ENCODE measurements around the gene GATC. TPM values are rescaled to one million over a fixed set of nuclear protein-coding genes. Genes with fewer than 3 reads are reported as not detected.

GATC gene
- polyA plus RNA-seq (14.7 to 22.4 TPM (median 19.2 TPM) in 3 replicates), polyA minus RNA-seq (12.0 to 41.1 TPM (median 14.0 TPM) in 3 replicates)
- 10.1 TPM for polyA plus RNA-seq (2011; ENCODE audit: low read depth)
- 14.1 and 22.7 TPM in 2 replicates for polyA plus RNA-seq (2011; cell fraction: cytosol; rRNA removed)
- polyA plus RNA-seq (2011; cell fraction: nucleus; rRNA removed), result 14.3 and 19.4 TPM in 2 replicates
- polyA plus RNA-seq (2012; ENCODE audit: low replicate concordance), result 10.9 and 12.7 TPM in 2 replicates
- 10.4 TPM for polyA minus RNA-seq (2011; cell fraction: cytosol; rRNA and poly(A)+ RNA removed)
- 5.2 and 14.7 TPM in 2 replicates for polyA minus RNA-seq (2011; cell fraction: nucleus; rRNA and poly(A)+ RNA removed)

GRCh38 chr12:120445911-120446843, at the start of gene GATC, which contains the start of gene TRIAP1:
Gene GATC (plus strand): TSS chr12:120446444. CDS start chr12:120446481, 37 bp downstream.
Gene TRIAP1 (minus strand): TSS chr12:120446384. CDS start chr12:120446372, 12 bp downstream.
- Histone ChIP-seq H3K4me1 (ENCODE audit: control insufficient read depth, extremely low read depth, insufficient read depth, low read length) (peaks cover 14% of the 10 kb centered on the region), H3K9me1 (ENCODE audit: control insufficient read depth, extremely low read depth, insufficient read depth, low read length) (no peaks in the 10 kb centered on the region), H3K36me3 (ENCODE audit: control insufficient read depth in 2 of 2, extremely low read depth in 1 of 2, insufficient read depth in 2 of 2, low read length in 2 of 2) (peaks cover 17 to 19% of the 10 kb centered on the region in 2 experiments), H3K4me2 (ENCODE audit: control insufficient read depth, extremely low read depth, insufficient read depth, low read depth, low read length) (peak within 1 kb of the TSS; percentile 97), H3K27ac (ENCODE audit: control insufficient read depth, insufficient read depth, low read length) (peak within 1 kb of the TSS; percentile 92), H3K9me3 (ENCODE audit: control insufficient read depth, low read depth, low read length) (no peaks in the 10 kb centered on the region), H3K79me2 (ENCODE audit: control insufficient read depth, insufficient read depth, low read length) (peaks cover 76% of the 10 kb centered on the region), H3K9ac (ENCODE audit: control insufficient read depth, extremely low read depth, insufficient read depth, low read length) (peak within 1 kb of the TSS; percentile 97), H3K27me3 (ENCODE audit: control insufficient read depth, extremely low read depth, insufficient read depth, low read length) (no peaks in the 10 kb centered on the region), H3K4me3 (ENCODE audit: control insufficient read depth in 2 of 3, extremely low read depth in 1 of 3, insufficient read depth in 2 of 3, low read depth in 1 of 3, low read length in 3 of 3) (peak within 1 kb of the TSS; percentile 81 to 100 (median 96)), H2AFZ (ENCODE audit: control insufficient read depth, low read length) (peak within 1 kb of the TSS; percentile 99), H4K20me1 (ENCODE audit: control insufficient read depth, extremely low read depth, insufficient read depth, low read length) (no peaks in the 10 kb centered on the region)
- dilution Hi-C loops (cut with MboI; ENCODE audit: extremely low pct_ligation_motif_present, low sequenced_read_pairs), result no loop called here
- TF ChIP-seq EZH2 (IDR thresholded peaks at IDR 0.05; ENCODE audit: low read length) (no peak), CTCF (optimal IDR thresholded peaks at IDR 0.05 in 1 of 3, IDR thresholded peaks at IDR 0.05 in 1 of 3, conservative IDR thresholded peaks at IDR 0.05 in 1 of 3; ENCODE audit: extremely low read depth in 1 of 3, insufficient read depth in 2 of 3, low read length in 3 of 3) (no peak)
- FAIRE-seq, result no peak
- DNase-seq (ENCODE audit: low read depth, low spot score), result peak; percentile 23

GRCh38 chr12:120397824-120398540, 48.3 kb upstream of the GATC start:
- dilution Hi-C loops (cut with MboI; ENCODE audit: extremely low pct_ligation_motif_present, low sequenced_read_pairs), result no loop called here
- no peak overlapping the region for H3K9ac ChIP-seq (ENCODE audit: control insufficient read depth, extremely low read depth, insufficient read depth, low read length)

More at GRCh38 chr12:120397824-120398540, 48.3 kb upstream of the GATC start:
- Histone ChIP-seq H3K4me3 (ENCODE audit: control insufficient read depth in 2 of 3, extremely low read depth in 1 of 3, insufficient read depth in 2 of 3, low read depth in 1 of 3, low read length in 3 of 3) (no peak overlapping the region), H4K20me1 (ENCODE audit: control insufficient read depth, extremely low read depth, insufficient read depth, low read length) (no peaks in the 10 kb centered on the region), H3K9me3 (ENCODE audit: control insufficient read depth, low read depth, low read length) (no peaks in the 10 kb centered on the region), H3K27me3 (ENCODE audit: control insufficient read depth, extremely low read depth, insufficient read depth, low read length) (no peaks in the 10 kb centered on the region), H3K36me3 (ENCODE audit: control insufficient read depth in 2 of 2, extremely low read depth in 1 of 2, insufficient read depth in 2 of 2, low read length in 2 of 2) (no peaks in the 10 kb centered on the region), H3K79me2 (ENCODE audit: control insufficient read depth, insufficient read depth, low read length) (no peaks in the 10 kb centered on the region), H3K4me1 (ENCODE audit: control insufficient read depth, extremely low read depth, insufficient read depth, low read length) (peaks cover 7% of the 10 kb centered on the region), H2AFZ (ENCODE audit: control insufficient read depth, low read length) (no peak overlapping the region), H3K27ac (ENCODE audit: control insufficient read depth, insufficient read depth, low read length) (no peak overlapping the region), H3K4me2 (ENCODE audit: control insufficient read depth, extremely low read depth, insufficient read depth, low read depth, low read length) (no peak overlapping the region), H3K9me1 (ENCODE audit: control insufficient read depth, extremely low read depth, insufficient read depth, low read length) (no peaks in the 10 kb centered on the region)
- DNase-seq (ENCODE audit: low read depth, low spot score), result no peak
- TF ChIP-seq CTCF (optimal IDR thresholded peaks at IDR 0.05 in 1 of 3, IDR thresholded peaks at IDR 0.05 in 1 of 3, conservative IDR thresholded peaks at IDR 0.05 in 1 of 3; ENCODE audit: extremely low read depth in 1 of 3, insufficient read depth in 2 of 3, low read length in 3 of 3) (no peak), EZH2 (IDR thresholded peaks at IDR 0.05; ENCODE audit: low read length) (no peak)
- no peak for FAIRE-seq

Measured in keratinocyte (primary cell).